HCT116 (cell line): Measurements from ENCODE around the gene RGS8. TPM values are rescaled to one million over a fixed set of nuclear protein-coding genes. Genes with fewer than 3 reads are reported as not detected.

Source experiments
- ATAC-seq: fragments of 200-7000 bp; cut with Tn5 transposase; 2 replicates; pipeline ENCODE4 v1.9.1; 2020; ENCODE audit warnings: mild to moderate bottlenecking, moderate library complexity
- Bru-seq: library from RNA; stranded (reverse); fragments of 400-500 nt; gene quantifications from one replicate; lab custom pipeline; 2021; lab: Mats Ljungman, UMichigan
- BruChase-seq, 2 experiments: library from RNA; stranded (reverse); fragments of 400-500 nt; gene quantifications; one replicate each; lab custom pipeline; 2021; lab: Mats Ljungman, UMichigan
- BruUV-seq: library from RNA; stranded (reverse); fragments of 400-500 nt; replicated peaks from 2 replicates; lab custom pipeline; 2021; lab: Mats Ljungman, UMichigan
- CTCF ChIA-PET: fragments of 300-600 bp; sonication (Branson Sonifier 250); formaldehyde crosslinking; loops from one replicate; lab custom pipeline; 2021; ENCODE audit warnings: antibody characterized with exemption; lab: Charles Lee
- POLR2A ChIA-PET: fragments of 300-600, 350-600 bp; sonication (Branson Sonifier 250); formaldehyde crosslinking; loops from one replicate; lab custom pipeline; 2021; ENCODE audit warnings: antibody characterized with exemption; lab: Charles Lee
- RAD21 ChIA-PET, 2 experiments: fragments of 300-600 bp; sonication (Branson Sonifier 250); formaldehyde crosslinking; loops; one replicate each; lab custom pipeline; 2023; ENCODE audit warnings: low total read pairs in 2 of 2; ENCODE audit not compliant: uncharacterized antibody in 2 of 2, unreplicated experiment in 2 of 2, low non-redundant PET in 1 of 2; lab: Charles Lee
- DNase-seq: peaks from one replicate; pipeline ENCODE4 v3.0.0-alpha.2; 2010; ENCODE audit warnings: low read depth, low spot score
- H2AFZ ChIP-seq: fragments of 200-600 bp; shearing (Covaris generic), sonication (generic); 2 replicates; pipeline ENCODE4 v1.6.1; 2017; ENCODE audit warnings: low read depth, mixed run types, mixed read lengths, antibody characterized with exemption, low read length; ENCODE audit not compliant: poor library complexity, severe bottlenecking
- H3K27ac ChIP-seq: 2 replicates; pipeline ENCODE4 v1.5.1; 2012; ENCODE audit warnings: low read depth, low read length
- H3K27me3 ChIP-seq: fragments of 200-600 bp; sonication (generic); 2 replicates; pipeline ENCODE4 v1.6.1; 2016; ENCODE audit warnings: mixed run types, low read length, mixed read lengths; ENCODE audit not compliant: insufficient read depth
- H3K36me3 ChIP-seq, 2 experiments: fragments of 200-500 bp in 1 of 2; fragments of 200-600 bp in 1 of 2; sonication (Bioruptor generic) in 1 of 2; sonication (generic) in 1 of 2; 2 replicates each; pipeline versions ENCODE4 v1.5.1 to v1.6.1; 2014 to 2016; ENCODE audit warnings: low read length in 2 of 2, inconsistent platforms in 1 of 2, mixed read lengths in 1 of 2, mixed run types in 1 of 2; ENCODE audit not compliant: insufficient read depth in 2 of 2, control insufficient read depth in 1 of 2
- H3K4me1 ChIP-seq, 2 experiments: fragments of 200-600 bp in 1 of 2; sonication (generic) in 1 of 2; 2 replicates each; pipeline versions ENCODE4 v1.5.1 to v1.6.1; 2012 to 2017; ENCODE audit warnings: low read length in 2 of 2, inconsistent platforms in 1 of 2, mild to moderate bottlenecking in 1 of 2, mixed read lengths in 1 of 2, mixed run types in 1 of 2, moderate library complexity in 1 of 2; ENCODE audit not compliant: insufficient read depth in 2 of 2, control insufficient read depth in 1 of 2
- H3K4me2 ChIP-seq: fragments of 200-600 bp; sonication (generic); 2 replicates; pipeline ENCODE4 v1.6.1; 2017; ENCODE audit warnings: mixed run types, low read length, mixed read lengths
- H3K4me3 ChIP-seq, 2 experiments: fragments of 200-600 bp in 1 of 2; sonication (generic) in 1 of 2; replicated peaks in 1 of 2; 2 replicates each; pipeline ENCODE4 v1.5.1; 2011 to 2016; ENCODE audit warnings: low read length in 2 of 2, control low read depth in 1 of 2, low read depth in 1 of 2, mild to moderate bottlenecking in 1 of 2, mixed read lengths in 1 of 2, mixed run types in 1 of 2
- H3K79me2 ChIP-seq: fragments of 200-600 bp; sonication (generic); 2 replicates; pipeline ENCODE4 v1.6.1; 2017; ENCODE audit warnings: mild to moderate bottlenecking, mixed run types, low read length, moderate library complexity, mixed read lengths; ENCODE audit not compliant: insufficient read depth
- H3K9ac ChIP-seq: fragments of 200-600 bp; sonication (generic); 2 replicates; pipeline ENCODE4 v1.6.1; 2016; ENCODE audit warnings: low read length, mixed read lengths
- H3K9me2 ChIP-seq: fragments of 200-600 bp; sonication (generic), shearing (Covaris generic); 2 replicates; pipeline ENCODE4 v1.6.1; 2017; ENCODE audit warnings: mixed run types, mild to moderate bottlenecking, moderate library complexity; ENCODE audit not compliant: insufficient read depth
- H3K9me3 ChIP-seq, 2 experiments: fragments of 200-500 bp in 1 of 2; fragments of 200-600 bp in 1 of 2; sonication (Bioruptor generic) in 1 of 2; sonication (generic) in 1 of 2; 2 replicates each; pipeline ENCODE4 v1.6.1; 2014 to 2017; ENCODE audit warnings: low read length in 2 of 2, mixed read lengths in 2 of 2, inconsistent platforms in 1 of 2, low read depth in 1 of 2, mild to moderate bottlenecking in 1 of 2, mixed run types in 1 of 2, moderate library complexity in 1 of 2; ENCODE audit not compliant: control insufficient read depth in 1 of 2, insufficient read depth in 1 of 2
- H4K20me1 ChIP-seq: fragments of 200-600 bp; sonication (generic), shearing (Covaris generic); 2 replicates; pipeline ENCODE4 v1.6.1; 2017; ENCODE audit warnings: mixed run types, mild to moderate bottlenecking, moderate library complexity; ENCODE audit not compliant: insufficient read depth
- CEBPB ChIP-seq: IDR thresholded peaks from 2 replicates; pipeline ENCODE4 v1.6.1; 2012; ENCODE audit warnings: low read depth
- ELF1 ChIP-seq: IDR thresholded peaks from 2 replicates; pipeline ENCODE4 v1.6.1; 2012; ENCODE audit warnings: low read depth, borderline replicate concordance
- EZH2 ChIP-seq: fragments of 200-600 bp; sonication (generic); IDR thresholded peaks from 2 replicates; pipeline ENCODE4 v1.6.1; 2017; ENCODE audit warnings: antibody characterized with exemption, mixed run types
- EZH2phosphoT487 ChIP-seq: fragments of 200-600 bp; IDR thresholded peaks from 2 replicates; pipeline ENCODE4 v1.6.1; 2018; ENCODE audit warnings: antibody characterized with exemption, borderline replicate concordance
- FOSL1 ChIP-seq: IDR thresholded peaks from 2 replicates; pipeline ENCODE4 v1.6.1; 2012; ENCODE audit warnings: low read depth
- POLR2A ChIP-seq: IDR thresholded peaks from 2 replicates; pipeline ENCODE4 v1.7.0; 2011; ENCODE audit warnings: borderline replicate concordance; ENCODE audit not compliant: insufficient read depth, insufficient read length; ENCODE audit errors: extremely low read depth
- SP1 ChIP-seq: IDR thresholded peaks from 2 replicates; pipeline ENCODE4 v1.6.1; 2012; ENCODE audit warnings: low read depth
- SRF ChIP-seq: IDR thresholded peaks from 2 replicates; pipeline ENCODE4 v1.6.1; 2012; ENCODE audit warnings: low read depth
- TCF7L2 ChIP-seq: IDR thresholded peaks from 2 replicates; pipeline ENCODE4 v1.7.0; 2011; ENCODE audit warnings: borderline replicate concordance, inconsistent platforms; ENCODE audit not compliant: insufficient read depth, insufficient read length; ENCODE audit errors: extremely low read depth
- YY1 ChIP-seq: IDR thresholded peaks from 2 replicates; pipeline ENCODE4 v1.6.1; 2011; ENCODE audit warnings: low read length, low read depth, moderate library complexity, mild to moderate bottlenecking; ENCODE audit not compliant: insufficient replicate concordance; ENCODE audit errors: extremely low read depth
- ZFX ChIP-seq: fragments of 450-650 bp; IDR thresholded peaks from 2 replicates; pipeline ENCODE4 v1.6.1; 2017
- ZNF274 ChIP-seq: fragments of 200-500 bp; sonication (Bioruptor generic); IDR thresholded peaks from 2 replicates; pipeline ENCODE4 v1.6.1; 2014; ENCODE audit warnings: mild to moderate bottlenecking, low read depth, low read length, inconsistent platforms
- intact Hi-C: fragments of 100-400 bp; cut with micrococcal nuclease; formaldehyde crosslinking; loops from 2 replicates; pipeline ENCODE4 v1.10.0; 2022
- long read RNA-seq: library from polyadenylated mRNA; unstranded; transcript quantifications from one replicate; pipeline ENCODE4 v2.0.0, GENCODE V29; 2021; ENCODE audit not compliant: unreplicated experiment
- polyA plus RNA-seq: library from polyadenylated mRNA; unstranded; fragments of >200 nt; gene quantifications from 2 replicates; pipeline ENCODE4 v1.2.1, GENCODE V29; 2012; ENCODE audit warnings: missing spikeins
- total RNA-seq: library from RNA; stranded (reverse); gene quantifications from one replicate; pipeline ENCODE4 v1.2.1, GENCODE V29; 2021; ENCODE audit not compliant: unreplicated experiment
- TF ChIP-seq, protein P1 (sequence below): IDR thresholded peaks from 2 replicates; pipeline ENCODE4 v1.6.1; 2012
- TF ChIP-seq, protein P2 (sequence below), 3 experiments: fragments of 200-600 bp in 1 of 3; sonication (generic) in 1 of 3; IDR thresholded peaks in 2 of 3; conservative IDR thresholded peaks in 1 of 3; 2 replicates each; pipeline ENCODE4 v1.5.1; 2012 to 2017; ENCODE audit warnings: low read depth in 2 of 3, low read length in 2 of 3, antibody characterized with exemption in 1 of 3, borderline replicate concordance in 1 of 3, control low read depth in 1 of 3, mild to moderate bottlenecking in 1 of 3, mixed read lengths in 1 of 3, mixed run types in 1 of 3, moderate library complexity in 1 of 3; ENCODE audit not compliant: insufficient read depth in 1 of 3

Gene RGS8, protein sequence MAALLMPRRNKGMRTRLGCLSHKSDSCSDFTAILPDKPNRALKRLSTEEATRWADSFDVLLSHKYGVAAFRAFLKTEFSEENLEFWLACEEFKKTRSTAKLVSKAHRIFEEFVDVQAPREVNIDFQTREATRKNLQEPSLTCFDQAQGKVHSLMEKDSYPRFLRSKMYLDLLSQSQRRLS
- total RNA-seq (not detected), Bru-seq, nascent RNA (not detected), BruChase-seq, experiment 1, labeled RNA remaining after a 6-hour chase (not detected), BruChase-seq, experiment 2, labeled RNA remaining after a 2-hour chase (not detected)
- not detected in 2 replicates for polyA plus RNA-seq
- long read RNA-seq = 0 reads

DNA sequence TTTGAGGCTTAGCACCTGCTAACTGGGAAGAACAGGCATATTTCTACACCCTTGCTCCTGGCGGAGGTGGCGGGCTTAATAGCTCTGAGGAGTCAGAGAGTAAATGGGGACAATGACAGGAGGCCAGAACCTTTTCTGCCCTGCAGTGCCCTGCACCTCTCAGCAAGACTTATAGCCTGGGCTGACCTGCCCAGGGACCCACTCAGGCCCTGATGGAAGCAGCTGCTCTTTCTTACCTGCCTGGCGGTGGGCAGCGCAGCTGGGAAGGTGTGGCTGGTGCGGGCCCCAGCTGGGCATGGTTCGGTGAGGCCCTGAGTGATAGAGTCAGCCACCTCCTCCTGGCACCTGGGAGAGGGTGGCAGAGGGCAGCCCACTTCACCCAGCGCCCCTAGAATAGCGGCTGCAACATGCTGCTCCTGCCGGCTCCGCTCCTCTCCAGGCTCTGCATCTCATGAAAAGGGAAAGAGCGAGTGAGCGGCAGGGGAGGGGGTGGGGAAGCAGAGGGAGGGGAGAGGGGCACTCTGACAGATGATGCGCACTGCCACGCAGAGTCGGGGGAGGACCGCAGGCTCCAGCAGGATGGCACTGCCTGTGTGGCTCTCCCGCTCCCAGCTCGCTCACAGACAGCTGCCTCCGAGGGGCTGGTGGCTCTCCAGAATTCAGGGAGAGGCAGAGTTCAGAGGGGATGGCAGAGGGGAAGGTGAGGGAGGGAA is at the start of gene RGS8:
TSS of gene RGS8 (minus strand) at position 472 of the 713 bp plus-strand sequence. CDS start 14,938 bp downstream, outside the sequence.
- H3K9ac ChIP-seq = no peak within 1 kb of the TSS
- H3K4me3 ChIP-seq = no peak within 1 kb of the TSS
- TF ChIP-seq, protein P1, sequence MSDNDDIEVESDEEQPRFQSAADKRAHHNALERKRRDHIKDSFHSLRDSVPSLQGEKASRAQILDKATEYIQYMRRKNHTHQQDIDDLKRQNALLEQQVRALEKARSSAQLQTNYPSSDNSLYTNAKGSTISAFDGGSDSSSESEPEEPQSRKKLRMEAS = no peak
- TF ChIP-seq EZH2phosphoT487 = no peak
- TF ChIP-seq, all 23 proteins: peak for 0
- Histone ChIP-seq H4K20me1 (no peaks in the 10 kb centered on the region), H3K9me2 (no peaks in the 10 kb centered on the region), H3K27me3 (no peaks in the 10 kb centered on the region; the same call in 1 of the 2 replicates), H3K27ac (no peak within 1 kb of the TSS), H2AFZ (no peak within 1 kb of the TSS), H3K9me3 (no peaks in the 10 kb centered on the region), H3K36me3 (no peaks in the 10 kb centered on the region), H3K4me1 (peaks cover 8 to 13% of the 10 kb centered on the region in 2 experiments; a peak in 2 of 4 replicates), H3K79me2 (no peaks in the 10 kb centered on the region), H3K4me2 (no peak within 1 kb of the TSS)
- intact Hi-C loops = no loop called here
- ChIA-PET CTCF (no interaction called here), POLR2A (no interaction called here), RAD21 (no interaction called here)
- DNase-seq (no peak), ATAC-seq (no peak)
- BruUV-seq = no TSS peak

DNA sequence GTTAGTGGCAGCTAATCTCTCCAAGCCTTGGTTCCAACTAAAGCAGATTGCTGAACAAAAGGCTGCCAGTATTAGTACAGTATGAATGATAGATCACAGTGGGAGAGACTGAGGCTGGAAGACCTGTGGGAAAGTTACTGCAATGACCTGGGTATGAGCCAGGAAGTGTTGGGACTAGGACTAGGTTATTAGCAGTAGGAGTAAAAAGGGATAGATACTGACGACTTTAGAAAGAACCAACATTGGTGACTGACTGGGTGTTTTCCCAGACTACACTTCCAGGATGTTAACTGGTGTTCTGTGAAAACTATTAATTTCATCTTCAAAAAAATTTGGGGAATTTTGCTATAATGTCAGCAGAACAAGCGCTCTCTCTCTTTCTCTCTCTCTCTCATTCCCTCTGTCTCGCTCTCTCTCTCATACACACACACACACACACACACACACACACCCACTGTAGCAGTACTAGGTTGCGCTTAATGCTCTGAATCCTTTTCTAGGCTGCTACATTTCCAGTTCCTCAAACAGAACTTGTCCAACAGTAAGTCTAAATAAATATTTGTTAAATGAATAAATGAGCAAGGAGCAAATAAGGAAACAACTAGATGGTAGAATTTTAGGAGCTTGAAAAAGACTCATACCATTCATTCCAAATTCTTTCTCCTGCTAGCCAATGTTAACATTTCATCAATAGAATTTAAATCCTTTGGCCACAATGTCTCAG is 47.6 kb upstream of the RGS8 start:
- ATAC-seq (no peak), DNase-seq (no peak)
- no peaks in the 10 kb centered on the region for H3K9me3 ChIP-seq
- no peak overlapping the region for H3K4me3 ChIP-seq
- BruUV-seq = no TSS peak
- ChIA-PET POLR2A (no interaction called here), CTCF (no interaction called here), RAD21 (no interaction called here)
- no peaks in the 10 kb centered on the region for H3K27me3 ChIP-seq
- H3K36me3 ChIP-seq = no peaks in the 10 kb centered on the region
- TF ChIP-seq, protein P2, sequence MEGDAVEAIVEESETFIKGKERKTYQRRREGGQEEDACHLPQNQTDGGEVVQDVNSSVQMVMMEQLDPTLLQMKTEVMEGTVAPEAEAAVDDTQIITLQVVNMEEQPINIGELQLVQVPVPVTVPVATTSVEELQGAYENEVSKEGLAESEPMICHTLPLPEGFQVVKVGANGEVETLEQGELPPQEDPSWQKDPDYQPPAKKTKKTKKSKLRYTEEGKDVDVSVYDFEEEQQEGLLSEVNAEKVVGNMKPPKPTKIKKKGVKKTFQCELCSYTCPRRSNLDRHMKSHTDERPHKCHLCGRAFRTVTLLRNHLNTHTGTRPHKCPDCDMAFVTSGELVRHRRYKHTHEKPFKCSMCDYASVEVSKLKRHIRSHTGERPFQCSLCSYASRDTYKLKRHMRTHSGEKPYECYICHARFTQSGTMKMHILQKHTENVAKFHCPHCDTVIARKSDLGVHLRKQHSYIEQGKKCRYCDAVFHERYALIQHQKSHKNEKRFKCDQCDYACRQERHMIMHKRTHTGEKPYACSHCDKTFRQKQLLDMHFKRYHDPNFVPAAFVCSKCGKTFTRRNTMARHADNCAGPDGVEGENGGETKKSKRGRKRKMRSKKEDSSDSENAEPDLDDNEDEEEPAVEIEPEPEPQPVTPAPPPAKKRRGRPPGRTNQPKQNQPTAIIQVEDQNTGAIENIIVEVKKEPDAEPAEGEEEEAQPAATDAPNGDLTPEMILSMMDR (IDR thresholded peaks at IDR 0.05 in 2 of 3, conservative IDR thresholded peaks at IDR 0.05 in 1 of 3; ENCODE audit: borderline replicate concordance in 1 of 3, insufficient read depth in 1 of 3, low read depth in 2 of 3, low read length in 2 of 3) = no peak
- TF ChIP-seq, protein P1 = no peak
- TF ChIP-seq POLR2A (no peak), CEBPB (no peak), FOSL1 (no peak), ELF1 (no peak), YY1 (no peak), TCF7L2 (no peak), EZH2phosphoT487 (no peak), SRF (no peak), ZFX (no peak), EZH2 (no peak), SP1 (no peak), ZNF274 (no peak)
- intact Hi-C loops = no loop called here
- no peak overlapping the region for H3K9ac ChIP-seq
- no peaks in the 10 kb centered on the region for H3K9me2 ChIP-seq
- H4K20me1 ChIP-seq = no peaks in the 10 kb centered on the region
- no peaks in the 10 kb centered on the region for H3K4me1 ChIP-seq
- H2AFZ ChIP-seq = no peak overlapping the region
- H3K79me2 ChIP-seq = no peaks in the 10 kb centered on the region
- H3K4me2 ChIP-seq = no peak overlapping the region
- no peak overlapping the region for H3K27ac ChIP-seq
